ENCODE measurements around the gene CCDC141.

GRCh38 chr2:178863130-178863855, 186.6 kb downstream of the CCDC141 start:
- TF ChIP-seq CTCF (IDR thresholded peaks at IDR 0.05; ENCODE audit: low read depth, low read length, poor library complexity, severe bottlenecking) = no peak
- TF ChIP-seq EZH2phosphoT487 (IDR thresholded peaks at IDR 0.05; ENCODE audit: borderline replicate concordance, low read length) = no peak
